Kidney epithelial cell (primary cell): ENCODE data around the gene ABLIM1. TPM values are rescaled to one million over a fixed set of nuclear protein-coding genes. Genes with fewer than 3 reads are reported as not detected.

Experiments
- DNase-seq: peaks from one replicate; pipeline ENCODE4 v3.0.0-alpha.2; 2010; ENCODE audit warnings: low read depth
- H3K27me3 ChIP-seq: 2 replicates; pipeline ENCODE4 v1.6.0; 2011; ENCODE audit warnings: low read length; ENCODE audit not compliant: control insufficient read depth, insufficient read depth
- H3K36me3 ChIP-seq: 2 replicates; pipeline ENCODE4 v1.5.1; 2011; ENCODE audit warnings: low read length; ENCODE audit not compliant: control insufficient read depth, insufficient read depth
- H3K4me3 ChIP-seq: 2 replicates; pipeline ENCODE4 v1.5.1; 2011; ENCODE audit warnings: low read depth, mild to moderate bottlenecking, control low read depth, low read length
- total RNA-seq: library from RNA; depleted of rRNA; stranded (reverse); fragments of >200 nt; gene quantifications from 2 replicates; pipeline ENCODE4 v1.2.3, GENCODE V29; 2015
- TF ChIP-seq, protein P1 (sequence below): IDR thresholded peaks from 2 replicates; pipeline ENCODE4 v1.5.1; 2011; ENCODE audit warnings: mild to moderate bottlenecking, moderate library complexity, low read length, control low read depth, inconsistent platforms; ENCODE audit not compliant: insufficient read depth, poor library complexity, severe bottlenecking

Gene ABLIM1
- total RNA-seq, 1 donor from 2014 or later: 41.9 TPM

DNA sequence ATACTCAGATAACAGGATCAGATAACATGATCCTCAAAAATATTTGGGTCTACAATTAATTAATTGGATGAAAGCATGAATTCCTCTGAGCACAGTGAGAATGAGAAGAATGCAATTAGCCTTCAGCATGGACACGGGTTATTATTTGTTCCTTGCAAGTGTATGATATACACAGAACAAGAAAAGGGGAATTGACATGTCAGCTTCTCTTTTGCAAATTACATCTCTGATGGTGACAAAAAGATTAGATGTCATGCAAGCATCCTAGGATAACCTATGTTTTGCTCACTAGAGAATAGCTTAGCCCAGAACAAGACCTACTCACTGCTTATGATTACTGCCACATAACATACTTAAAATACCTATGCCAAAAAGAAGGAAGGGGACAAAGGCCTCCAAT is 120.3 kb downstream of the ABLIM1 start:
- no peak for DNase-seq
- H3K36me3 ChIP-seq: no peaks in the 10 kb centered on the region
- no peaks in the 10 kb centered on the region for H3K27me3 ChIP-seq
- TF ChIP-seq, protein P1, sequence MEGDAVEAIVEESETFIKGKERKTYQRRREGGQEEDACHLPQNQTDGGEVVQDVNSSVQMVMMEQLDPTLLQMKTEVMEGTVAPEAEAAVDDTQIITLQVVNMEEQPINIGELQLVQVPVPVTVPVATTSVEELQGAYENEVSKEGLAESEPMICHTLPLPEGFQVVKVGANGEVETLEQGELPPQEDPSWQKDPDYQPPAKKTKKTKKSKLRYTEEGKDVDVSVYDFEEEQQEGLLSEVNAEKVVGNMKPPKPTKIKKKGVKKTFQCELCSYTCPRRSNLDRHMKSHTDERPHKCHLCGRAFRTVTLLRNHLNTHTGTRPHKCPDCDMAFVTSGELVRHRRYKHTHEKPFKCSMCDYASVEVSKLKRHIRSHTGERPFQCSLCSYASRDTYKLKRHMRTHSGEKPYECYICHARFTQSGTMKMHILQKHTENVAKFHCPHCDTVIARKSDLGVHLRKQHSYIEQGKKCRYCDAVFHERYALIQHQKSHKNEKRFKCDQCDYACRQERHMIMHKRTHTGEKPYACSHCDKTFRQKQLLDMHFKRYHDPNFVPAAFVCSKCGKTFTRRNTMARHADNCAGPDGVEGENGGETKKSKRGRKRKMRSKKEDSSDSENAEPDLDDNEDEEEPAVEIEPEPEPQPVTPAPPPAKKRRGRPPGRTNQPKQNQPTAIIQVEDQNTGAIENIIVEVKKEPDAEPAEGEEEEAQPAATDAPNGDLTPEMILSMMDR: no peak
- H3K4me3 ChIP-seq: no peak overlapping the region

DNA sequence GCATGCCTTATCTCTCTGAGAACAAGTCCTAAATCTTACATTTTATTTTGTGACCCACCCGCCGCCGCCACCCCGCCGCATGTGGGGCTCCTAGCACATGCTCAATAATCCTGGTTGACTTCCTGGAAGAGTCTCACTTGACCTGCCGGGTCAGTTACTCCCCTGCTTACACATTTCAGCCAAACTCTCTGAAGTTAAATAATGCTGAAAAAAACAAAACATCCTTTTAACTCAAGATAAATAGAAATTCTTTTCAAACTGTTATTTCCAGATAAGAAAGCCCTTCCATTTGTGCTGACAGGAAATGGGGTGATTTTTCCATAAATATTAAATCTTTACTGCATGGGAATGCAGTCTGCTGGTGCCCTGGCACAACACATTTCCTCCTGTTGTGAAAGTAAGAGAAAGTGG is 123.5 kb downstream of the ABLIM1 start:
- H3K27me3 ChIP-seq: no peaks in the 10 kb centered on the region
- H3K4me3 ChIP-seq: no peak overlapping the region
- no peaks in the 10 kb centered on the region for H3K36me3 ChIP-seq
- no peak for DNase-seq
- TF ChIP-seq, protein P1: no peak

DNA sequence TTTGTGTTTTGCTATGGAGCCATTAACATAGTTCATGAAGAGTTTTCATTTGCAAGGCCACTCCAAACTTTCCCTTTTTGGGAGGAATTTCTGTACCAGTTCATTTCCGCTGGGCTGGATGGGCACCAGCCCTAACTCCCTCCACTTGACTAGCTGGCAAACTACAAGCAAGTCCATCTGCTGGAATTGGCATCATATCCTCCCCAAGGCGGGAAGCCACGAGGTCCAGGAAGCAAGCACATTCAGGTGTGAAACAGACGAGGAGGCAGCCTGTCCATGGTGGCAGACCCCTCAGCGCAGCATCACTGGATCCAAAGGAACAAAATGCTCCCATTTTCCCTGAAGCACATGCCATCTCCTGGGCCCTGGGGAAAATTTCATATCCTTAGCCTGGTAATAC is 125.8 kb downstream of the ABLIM1 start:
- Histone ChIP-seq H3K36me3 (no peaks in the 10 kb centered on the region), H3K27me3 (no peaks in the 10 kb centered on the region), H3K4me3 (no peak overlapping the region)
- TF ChIP-seq, protein P1: no peak
- no peak for DNase-seq

DNA sequence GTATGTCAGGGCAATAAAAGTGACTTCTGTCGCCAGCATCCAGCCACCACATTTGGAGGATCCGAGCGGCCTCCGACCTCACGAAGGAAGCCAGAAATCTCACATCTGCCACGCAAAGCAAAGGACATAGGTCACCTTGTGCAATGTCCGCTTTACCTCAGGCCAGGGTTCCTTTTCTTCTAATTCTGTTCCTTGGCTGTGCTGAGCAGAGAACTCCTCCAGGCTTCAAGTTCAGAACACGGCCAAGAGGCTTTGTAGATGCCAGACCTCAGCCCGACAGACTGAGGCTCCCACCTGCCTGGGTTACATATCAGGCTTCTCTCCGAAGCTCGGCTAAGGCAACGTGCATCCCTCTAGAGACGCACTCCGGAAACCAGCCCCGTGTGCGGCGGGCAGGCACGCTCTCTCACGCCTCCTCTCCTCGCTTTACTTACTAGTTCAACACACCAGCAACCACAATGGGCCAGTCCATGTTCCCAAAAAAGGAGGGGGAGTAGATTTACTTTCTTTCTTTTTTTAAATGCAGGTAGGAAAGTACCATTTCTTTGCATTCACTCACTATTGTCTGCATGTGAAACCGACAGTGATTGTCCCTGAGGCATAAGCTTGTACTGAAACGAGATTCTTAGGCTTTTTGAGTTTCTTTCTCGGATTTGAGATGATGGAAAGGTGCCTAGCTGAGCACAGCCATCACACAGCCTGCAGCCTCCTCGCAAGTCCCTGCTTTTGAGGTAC is 131.4 kb downstream of the ABLIM1 start:
- Histone ChIP-seq H3K27me3 (no peaks in the 10 kb centered on the region), H3K4me3 (peak overlapping the region; percentile 17), H3K36me3 (no peaks in the 10 kb centered on the region)
- TF ChIP-seq, protein P1: no peak
- DNase-seq: no peak

DNA sequence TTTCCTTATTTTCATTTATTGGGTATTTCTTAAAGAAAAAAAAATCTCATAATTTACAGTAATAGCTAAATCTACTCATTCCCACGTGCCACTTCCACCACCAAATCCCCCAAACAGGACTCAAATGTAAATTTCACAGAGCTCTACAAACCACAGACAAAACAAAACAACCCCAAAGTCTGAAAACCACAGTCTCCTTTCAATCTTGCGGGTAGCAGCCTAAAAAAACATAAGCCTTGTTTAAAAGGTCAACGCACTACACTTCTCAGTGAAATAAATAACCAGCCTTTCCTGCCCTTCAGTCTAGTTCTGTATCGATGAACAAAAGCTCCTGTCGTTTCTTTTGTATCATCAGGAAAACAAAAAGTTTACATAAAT is 132.0 kb downstream of the ABLIM1 start:
- no peak for DNase-seq
- peak overlapping the region; percentile 17 for H3K4me3 ChIP-seq

More for the DNA sequence above, 132.0 kb downstream of the ABLIM1 start:
- no peaks in the 10 kb centered on the region for H3K36me3 ChIP-seq
- H3K27me3 ChIP-seq: no peaks in the 10 kb centered on the region
- TF ChIP-seq, protein P1: no peak
